K562 (cell line): ENCODE results near the gene UBE2D3. TPM values are rescaled to one million over a fixed set of nuclear protein-coding genes. Genes with fewer than 3 reads are reported as not detected.

Source experiments
- ARID1B ChIP-seq: fragments of 450-650 bp; IDR thresholded peaks from 2 replicates; pipeline ENCODE4 v1.6.1; 2016; ENCODE audit warnings: antibody characterized with exemption, mild to moderate bottlenecking, inconsistent platforms
- ARID3A ChIP-seq: IDR thresholded peaks from 2 replicates; pipeline ENCODE4 v1.6.1; 2012; ENCODE audit warnings: low read depth, low read length, improper control_type of control experiment, borderline replicate concordance
- KDM2B ChIP-seq: fragments of 250-450 bp; sonication (Bioruptor Pico); IDR thresholded peaks from 2 replicates; pipeline ENCODE4 v1.8.0; 2021; ENCODE audit warnings: mild to moderate bottlenecking, moderate library complexity
- MAFG ChIP-seq: fragments of 450-650 bp; conservative IDR thresholded peaks from 2 replicates; pipeline ENCODE4 v1.6.1; 2016; ENCODE audit warnings: missing genetic modification characterization, missing compliant biosample characterization
- MEIS2 ChIP-seq: fragments of 450-650 bp; IDR thresholded peaks from 2 replicates; pipeline ENCODE4 v1.6.1; 2014; ENCODE audit warnings: mild to moderate bottlenecking; ENCODE audit not compliant: partially characterized antibody
- MYBL2 ChIP-seq, 2 experiments: fragments of 450-650 bp in 1 of 2; sonication (generic) in 1 of 2; formaldehyde crosslinking in 1 of 2; IDR thresholded peaks; 2 replicates each; pipeline versions ENCODE4 v1.6.1 to v1.8.1; 2017 to 2022; ENCODE audit warnings: borderline replicate concordance in 1 of 2, inconsistent platforms in 1 of 2, low read depth in 1 of 2, mild to moderate bottlenecking in 1 of 2, missing genetic modification reagents in 1 of 2, moderate library complexity in 1 of 2
- MYNN ChIP-seq, 2 experiments: sonication (generic); formaldehyde crosslinking in 1 of 2; IDR thresholded peaks; 2 replicates each; pipeline versions ENCODE4 v1.5.0 to v1.6.1; 2016 to 2020; ENCODE audit warnings: antibody characterized with exemption in 1 of 2, missing genetic modification reagents in 1 of 2
- NFE2 ChIP-seq: IDR thresholded peaks from 2 replicates; pipeline ENCODE4 v1.6.1; 2014; ENCODE audit warnings: antibody characterized with exemption, low read depth
- NFIC ChIP-seq: fragments of 450-650 bp; IDR thresholded peaks from 2 replicates; pipeline ENCODE4 v1.6.1; 2017; ENCODE audit warnings: mild to moderate bottlenecking, inconsistent platforms
- PKNOX1 ChIP-seq: fragments of 450-650 bp; IDR thresholded peaks from 2 replicates; pipeline ENCODE4 v1.6.1; 2016
- RCOR1 ChIP-seq, 2 experiments: IDR thresholded peaks; 2 replicates each; pipeline ENCODE4 v1.6.1; 2012; ENCODE audit warnings: low read depth in 2 of 2, low read length in 2 of 2, borderline replicate concordance in 1 of 2, improper control_type of control experiment in 1 of 2
- RFX7 ChIP-seq: fragments of 250-450 bp; sonication (Bioruptor Pico); IDR thresholded peaks from 2 replicates; pipeline ENCODE4 v1.5.1; 2021; ENCODE audit warnings: mild to moderate bottlenecking
- SMARCB1 ChIP-seq: IDR thresholded peaks from 2 replicates; pipeline ENCODE4 v1.6.1; 2011; ENCODE audit warnings: improper control_type of control experiment, low read depth; ENCODE audit not compliant: insufficient read length
- ZC3H11A ChIP-seq: IDR thresholded peaks from 2 replicates; pipeline ENCODE4 v1.6.1; 2012; ENCODE audit warnings: low read depth, low read length, improper control_type of control experiment
- ZEB2 ChIP-seq: fragments of 450-650 bp; IDR thresholded peaks from 2 replicates; pipeline ENCODE4 v1.6.1; 2016
- ZNF134 ChIP-seq: fragments of 250-450 bp; sonication (Bioruptor Pico); conservative IDR thresholded peaks from 2 replicates; pipeline ENCODE4 v1.4.0; 2020
- ZNF174 ChIP-seq: fragments of 250-450 bp; sonication (Bioruptor Pico); IDR thresholded peaks from 2 replicates; pipeline ENCODE4 v1.4.0; 2020; ENCODE audit warnings: mild to moderate bottlenecking
- ZNF224 ChIP-seq: sonication (generic); formaldehyde crosslinking; IDR thresholded peaks from 2 replicates; pipeline ENCODE4 v1.8.0; 2022; ENCODE audit warnings: mild to moderate bottlenecking, missing genetic modification reagents
- ZNF282 ChIP-seq: sonication (generic); formaldehyde crosslinking; IDR thresholded peaks from 2 replicates; pipeline ENCODE4 v1.8.1; 2023; ENCODE audit warnings: missing genetic modification reagents
- ZNF507 ChIP-seq: conservative IDR thresholded peaks from 2 replicates; pipeline ENCODE4 v1.6.1; 2017; ENCODE audit warnings: missing genetic modification characterization, missing compliant biosample characterization
- ZNF695 ChIP-seq: fragments of 450-650 bp; formaldehyde crosslinking; IDR thresholded peaks from 2 replicates; pipeline ENCODE4 v1.4.0; 2020; ENCODE audit warnings: mild to moderate bottlenecking, moderate library complexity
- polyA plus RNA-seq, 8 experiments: library from polyadenylated mRNA; depleted of rRNA in 4 of 8; stranded (reverse) in 5 of 8; unstranded in 3 of 8; fragments of >200 nt; fragmentation: Nextera tagmentation in 2 of 8; fragmentation: Illumina TruSeq in 1 of 8; extraction: Ambion mirVana in 2 of 8; extraction: Trizol in 1 of 8; gene quantifications; 2 replicates each; pipeline versions ENCODE4 v1.2.1 to v1.2.3, GENCODE V29; 2011 to 2014; ENCODE audit warnings: inconsistent platforms in 1 of 8, missing spikeins in 1 of 8
- total RNA-seq, 7 experiments: library from RNA; depleted of rRNA in 6 of 7; stranded (reverse); fragments of >200 nt in 6 of 7; fragmentation: Illumina TruSeq in 2 of 7; extraction: Trizol in 2 of 7; gene quantifications; 2 replicates each; pipeline versions ENCODE4 v1.2.1 to v1.2.3, GENCODE V29; 2011 to 2021; ENCODE audit warnings: low replicate concordance in 1 of 7

The UBE2D3 gene
- total and polyA plus RNA-seq, 9 of the 15 experiments (the other 6 are each of a cell fraction or from before 2014, with no cell fraction given) = 191 to 618 (median 292) TPM

- TF ChIP-seq KDM2B (CRISPR knock-in tag) (no peak), SMARCB1 (no peak), NFIC (no peak), MEIS2 (peak; percentile 37), ZC3H11A (no peak), ZEB2 (0 out of 2 replicates have a peak, but pooled peaks have one; percentile 14), PKNOX1 (peak; percentile 36; the same call in 1 of the 2 replicates), RCOR1 (IDR thresholded peaks at IDR 0.05; ENCODE audit: borderline replicate concordance in 1 of 2, low read depth in 2 of 2, low read length in 2 of 2) (0 out of 4 replicates have a peak, but pooled peaks of 1 of the 2 experiments have one; percentile 13), ARID3A (0 out of 2 replicates have a peak, but pooled peaks have one; percentile 37), NFE2 (peak; percentile 52; the same call in 1 of the 2 replicates), MYNN (IDR thresholded peaks at IDR 0.05) (peak; percentile 100), MYNN (CRISPR knock-in tag; IDR thresholded peaks at IDR 0.05) (no peak), MYBL2 (IDR thresholded peaks at IDR 0.05; ENCODE audit: low read depth) (no peak), MYBL2 (CRISPR knock-in tag; IDR thresholded peaks at IDR 0.05; ENCODE audit: borderline replicate concordance) (no peak), RFX7 (no peak), ZNF282 (CRISPR knock-in tag) (no peak), ZNF224 (no peak), MAFG (tag) (no peak), ZNF174 (CRISPR knock-in tag) (no peak), ZNF695 (CRISPR knock-in tag) (no peak), ZNF507 (tag) (no peak), ZNF134 (CRISPR knock-in tag) (no peak), ARID1B (peak; percentile 23; the same call in 1 of the 2 replicates)
- TF ChIP-seq, all 486 proteins: peak for 22
These were observed 4.8 kb upstream of the UBE2D3 start (continued) for GRCh38 chr4:102832105-102832504.
